ENCODE data around the gene HPSE.

Gene HPSE

GRCh38 chr4:83334425-83335241 is at the start of gene HPSE:
TSS of gene HPSE (minus strand) at chr4:83334848. CDS start at chr4:83334782, 66 bp downstream.
- no peak within 1 kb of the TSS for H3K27ac ChIP-seq (ENCODE audit: low read length)
- peak within 1 kb of the TSS; percentile 50 to 72 for H3K4me3 ChIP-seq (ENCODE audit: low read depth in 1 of 2, low read length in 2 of 2)
- no peaks in the 10 kb centered on the region for H3K36me3 ChIP-seq (ENCODE audit: control insufficient read depth in 1 of 2, insufficient read depth in 2 of 2, low read length in 2 of 2)
- H3K27me3 ChIP-seq (ENCODE audit: low read depth, low read length): no peaks in the 10 kb centered on the region
- peaks cover 6 to 14% of the 10 kb centered on the region in 2 donors for H3K4me1 ChIP-seq (ENCODE audit: control insufficient read depth in 1 of 2, insufficient read depth in 2 of 2, low read length in 2 of 2)
- peaks cover 0 to 5% of the 10 kb centered on the region in 2 donors for H3K9me3 ChIP-seq (ENCODE audit: control insufficient read depth in 1 of 2, low read length in 2 of 2)

- Histone ChIP-seq H3K27me3 (ENCODE audit: low read depth, low read length) (no peaks in the 10 kb centered on the region), H3K27ac (ENCODE audit: low read length) (no peak overlapping the region), H3K4me3 (ENCODE audit: low read depth in 1 of 2, low read length in 2 of 2) (no peak overlapping the region), H3K36me3 (ENCODE audit: control insufficient read depth in 1 of 2, insufficient read depth in 2 of 2, low read length in 2 of 2) (no peaks in the 10 kb centered on the region), H3K9me3 (ENCODE audit: control insufficient read depth in 1 of 2, low read length in 2 of 2) (no peaks in the 10 kb centered on the region), H3K4me1 (ENCODE audit: control insufficient read depth in 1 of 2, insufficient read depth in 2 of 2, low read length in 2 of 2) (peaks cover 0 to 12% of the 10 kb centered on the region in 2 donors)
These were observed 48.2 kb upstream of the HPSE start for GRCh38 chr4:83382850-83383249.

DNA sequence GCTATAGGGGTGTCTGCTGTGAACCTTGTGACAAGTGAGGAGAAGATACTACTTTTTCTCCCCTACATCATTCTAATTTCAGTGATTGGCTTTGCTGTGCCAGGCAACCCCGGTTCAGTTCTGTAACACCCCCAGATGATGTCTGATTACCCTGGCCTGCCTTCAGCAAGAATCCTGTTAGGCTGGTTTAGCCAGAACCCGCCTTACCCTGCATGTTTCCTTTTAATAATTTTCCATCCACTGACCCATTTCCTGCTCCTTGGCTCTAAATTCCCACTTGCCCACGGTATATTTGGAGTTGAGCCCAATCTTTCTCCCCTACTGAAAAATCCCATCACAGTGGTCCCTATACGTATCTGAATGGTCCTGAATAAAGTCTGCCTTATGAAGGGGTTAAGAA is 46.5 kb upstream of the HPSE start:
- Histone ChIP-seq H3K4me3 (ENCODE audit: low read depth in 1 of 2, low read length in 2 of 2) (no peak overlapping the region), H3K9me3 (ENCODE audit: control insufficient read depth in 1 of 2, low read length in 2 of 2) (no peaks in the 10 kb centered on the region), H3K4me1 (ENCODE audit: control insufficient read depth in 1 of 2, insufficient read depth in 2 of 2, low read length in 2 of 2) (no peaks in the 10 kb centered on the region), H3K27ac (ENCODE audit: low read length) (no peak overlapping the region), H3K36me3 (ENCODE audit: control insufficient read depth in 1 of 2, insufficient read depth in 2 of 2, low read length in 2 of 2) (no peaks in the 10 kb centered on the region), H3K27me3 (ENCODE audit: low read depth, low read length) (no peaks in the 10 kb centered on the region)

DNA sequence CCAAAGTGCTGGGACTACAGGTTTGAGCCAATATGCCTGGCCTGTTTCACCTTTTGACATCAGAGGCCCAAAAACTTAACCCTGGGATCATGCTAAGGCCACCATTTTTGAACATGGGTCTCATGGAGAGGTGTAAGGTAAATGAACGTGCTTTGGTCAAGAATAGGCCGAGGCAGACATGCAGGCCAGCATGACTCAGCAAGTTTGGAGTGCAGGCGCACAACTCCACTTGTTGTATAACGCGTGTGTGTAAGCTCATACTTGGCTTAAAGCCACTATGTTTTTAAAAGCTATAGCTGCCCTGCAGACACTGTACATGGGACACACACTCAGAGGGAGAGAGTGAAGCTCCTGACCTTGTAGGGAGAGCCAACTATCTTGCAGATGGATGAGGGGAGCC is 43.8 kb upstream of the HPSE start:
- no peaks in the 10 kb centered on the region for H3K4me1 ChIP-seq (ENCODE audit: control insufficient read depth in 1 of 2, insufficient read depth in 2 of 2, low read length in 2 of 2)
- no peaks in the 10 kb centered on the region for H3K27me3 ChIP-seq (ENCODE audit: low read depth, low read length)
- H3K4me3 ChIP-seq (ENCODE audit: low read depth in 1 of 2, low read length in 2 of 2): no peak overlapping the region
- no peaks in the 10 kb centered on the region for H3K36me3 ChIP-seq (ENCODE audit: control insufficient read depth in 1 of 2, insufficient read depth in 2 of 2, low read length in 2 of 2)
- no peak overlapping the region for H3K27ac ChIP-seq (ENCODE audit: low read length)
- H3K9me3 ChIP-seq (ENCODE audit: control insufficient read depth in 1 of 2, low read length in 2 of 2): no peaks in the 10 kb centered on the region

GRCh38 chr4:83372931-83373330 is 38.3 kb upstream of the HPSE start:
- Histone ChIP-seq H3K9me3 (ENCODE audit: control insufficient read depth in 1 of 2, low read length in 2 of 2) (no peaks in the 10 kb centered on the region), H3K27ac (ENCODE audit: low read length) (no peak overlapping the region), H3K4me3 (ENCODE audit: low read depth in 1 of 2, low read length in 2 of 2) (no peak overlapping the region), H3K36me3 (ENCODE audit: control insufficient read depth in 1 of 2, insufficient read depth in 2 of 2, low read length in 2 of 2) (no peaks in the 10 kb centered on the region), H3K4me1 (ENCODE audit: control insufficient read depth in 1 of 2, insufficient read depth in 2 of 2, low read length in 2 of 2) (no peaks in the 10 kb centered on the region), H3K27me3 (ENCODE audit: low read depth, low read length) (no peaks in the 10 kb centered on the region)

GRCh38 chr4:83371936-83372335 is 37.3 kb upstream of the HPSE start:
- Histone ChIP-seq H3K4me3 (ENCODE audit: low read depth in 1 of 2, low read length in 2 of 2) (no peak overlapping the region), H3K9me3 (ENCODE audit: control insufficient read depth in 1 of 2, low read length in 2 of 2) (no peaks in the 10 kb centered on the region), H3K36me3 (ENCODE audit: control insufficient read depth in 1 of 2, insufficient read depth in 2 of 2, low read length in 2 of 2) (no peaks in the 10 kb centered on the region), H3K27ac (ENCODE audit: low read length) (no peak overlapping the region), H3K4me1 (ENCODE audit: control insufficient read depth in 1 of 2, insufficient read depth in 2 of 2, low read length in 2 of 2) (no peaks in the 10 kb centered on the region), H3K27me3 (ENCODE audit: low read depth, low read length) (no peaks in the 10 kb centered on the region)

DNA sequence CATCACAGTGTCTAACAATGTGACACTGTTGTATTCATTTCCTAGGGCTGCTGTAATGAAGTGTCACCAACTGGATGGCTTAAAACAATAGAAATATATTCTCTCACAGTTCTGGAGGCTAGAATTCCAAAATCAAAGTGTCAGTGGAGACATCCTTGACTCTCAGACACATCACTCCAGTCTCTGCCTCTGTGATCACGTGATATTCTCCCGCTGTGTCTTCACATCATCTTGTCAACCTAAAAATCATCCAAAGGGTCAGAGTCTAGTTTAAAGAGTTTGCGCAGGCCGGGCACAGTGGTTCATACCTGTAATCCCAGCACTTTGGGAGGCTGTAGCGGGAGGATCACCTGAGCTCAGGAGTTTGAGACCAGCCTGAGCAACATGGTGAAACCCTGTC is 36.6 kb upstream of the HPSE start:
- no peaks in the 10 kb centered on the region for H3K27me3 ChIP-seq (ENCODE audit: low read depth, low read length)
- H3K9me3 ChIP-seq (ENCODE audit: control insufficient read depth in 1 of 2, low read length in 2 of 2): no peaks in the 10 kb centered on the region
- H3K36me3 ChIP-seq (ENCODE audit: control insufficient read depth in 1 of 2, insufficient read depth in 2 of 2, low read length in 2 of 2): no peaks in the 10 kb centered on the region
- H3K4me1 ChIP-seq (ENCODE audit: control insufficient read depth in 1 of 2, insufficient read depth in 2 of 2, low read length in 2 of 2): no peaks in the 10 kb centered on the region
- no peak overlapping the region for H3K4me3 ChIP-seq (ENCODE audit: low read depth in 1 of 2, low read length in 2 of 2)
- H3K27ac ChIP-seq (ENCODE audit: low read length): no peak overlapping the region

DNA sequence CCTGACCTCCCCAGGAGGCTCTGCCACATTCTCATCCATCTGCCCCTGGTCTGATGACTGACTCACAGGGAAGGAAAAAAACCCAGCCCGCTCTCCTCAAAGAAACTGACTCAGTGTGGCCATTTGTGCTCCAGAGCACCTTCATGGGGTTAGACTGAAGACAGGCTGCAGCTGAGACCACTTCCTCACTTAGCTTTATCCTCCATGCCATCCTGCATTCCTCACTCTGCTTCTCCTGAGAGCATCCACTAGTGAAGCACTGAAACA is 35.9 kb upstream of the HPSE start:
- H3K9me3 ChIP-seq (ENCODE audit: control insufficient read depth in 1 of 2, low read length in 2 of 2): no peaks in the 10 kb centered on the region
- H3K36me3 ChIP-seq (ENCODE audit: control insufficient read depth in 1 of 2, insufficient read depth in 2 of 2, low read length in 2 of 2): no peaks in the 10 kb centered on the region
- H3K27me3 ChIP-seq (ENCODE audit: low read depth, low read length): no peaks in the 10 kb centered on the region
- no peak overlapping the region for H3K4me3 ChIP-seq (ENCODE audit: low read depth in 1 of 2, low read length in 2 of 2)
- H3K4me1 ChIP-seq (ENCODE audit: control insufficient read depth in 1 of 2, insufficient read depth in 2 of 2, low read length in 2 of 2): no peaks in the 10 kb centered on the region
- no peak overlapping the region for H3K27ac ChIP-seq (ENCODE audit: low read length)

DNA sequence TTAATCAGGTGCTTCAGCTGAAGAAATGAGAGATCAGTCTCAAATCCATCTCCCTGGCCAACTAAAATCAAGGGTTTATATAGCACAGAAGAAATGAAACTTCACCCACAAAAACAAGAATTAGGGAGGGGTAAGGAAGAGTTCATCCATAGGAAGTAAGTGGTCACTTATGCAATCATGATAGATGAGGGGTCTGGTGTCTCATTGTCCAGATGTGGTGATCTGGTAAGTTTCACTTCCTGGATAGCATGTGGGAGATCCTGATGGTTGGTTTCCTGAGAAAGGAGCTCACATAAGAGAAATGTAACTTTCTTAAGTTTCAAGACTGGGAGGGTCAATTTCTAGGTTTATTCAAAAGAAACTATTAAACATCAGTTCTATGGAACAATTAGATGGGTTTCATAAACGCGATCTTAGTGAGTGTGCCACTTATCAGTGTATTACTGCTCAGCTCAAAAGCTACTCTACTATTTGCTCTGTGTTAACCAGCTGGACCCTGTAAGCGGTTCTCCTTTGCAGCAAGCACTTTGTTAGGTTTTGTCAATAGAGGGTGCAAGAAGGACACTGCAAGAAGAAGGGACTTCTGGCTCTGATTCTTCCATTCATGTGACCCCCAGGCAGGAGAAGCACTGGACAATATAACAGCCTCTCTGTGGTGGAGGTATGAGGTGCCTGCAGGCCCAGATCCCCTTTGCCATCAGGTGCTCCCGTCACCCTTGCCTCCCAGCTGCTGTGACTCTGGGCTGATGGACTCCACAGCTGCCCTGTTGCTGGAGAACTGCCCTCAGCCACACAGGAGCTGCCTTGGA is 35.4 kb upstream of the HPSE start:
- Histone ChIP-seq H3K9me3 (ENCODE audit: control insufficient read depth in 1 of 2, low read length in 2 of 2) (no peaks in the 10 kb centered on the region), H3K4me1 (ENCODE audit: control insufficient read depth in 1 of 2, insufficient read depth in 2 of 2, low read length in 2 of 2) (no peaks in the 10 kb centered on the region), H3K36me3 (ENCODE audit: control insufficient read depth in 1 of 2, insufficient read depth in 2 of 2, low read length in 2 of 2) (no peaks in the 10 kb centered on the region), H3K27me3 (ENCODE audit: low read depth, low read length) (no peaks in the 10 kb centered on the region), H3K4me3 (ENCODE audit: low read depth in 1 of 2, low read length in 2 of 2) (no peak overlapping the region), H3K27ac (ENCODE audit: low read length) (no peak overlapping the region)

DNA sequence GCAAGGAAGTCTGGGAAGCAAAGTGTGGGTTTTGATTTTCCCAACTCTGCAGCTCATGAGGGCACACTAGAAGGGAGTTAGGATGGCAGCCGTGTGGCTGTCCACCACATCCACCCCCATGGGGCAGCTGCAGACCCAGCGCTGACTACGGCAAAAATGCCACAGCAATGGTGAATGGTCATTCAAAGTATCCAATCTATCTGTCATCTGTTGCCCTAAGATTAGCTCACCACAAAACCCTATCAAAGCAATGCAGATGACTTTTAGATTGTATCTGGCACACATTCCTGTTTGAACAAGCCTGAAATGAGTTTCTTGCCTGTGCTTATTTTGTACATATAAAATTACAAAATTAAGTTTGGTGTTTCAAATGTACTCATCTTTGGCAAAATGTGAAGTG is 29.7 kb upstream of the HPSE start:
- Histone ChIP-seq H3K36me3 (ENCODE audit: control insufficient read depth in 1 of 2, insufficient read depth in 2 of 2, low read length in 2 of 2) (no peaks in the 10 kb centered on the region), H3K27me3 (ENCODE audit: low read depth, low read length) (no peaks in the 10 kb centered on the region), H3K4me1 (ENCODE audit: control insufficient read depth in 1 of 2, insufficient read depth in 2 of 2, low read length in 2 of 2) (peaks cover 0 to 5% of the 10 kb centered on the region in 2 donors), H3K27ac (ENCODE audit: low read length) (no peak overlapping the region), H3K9me3 (ENCODE audit: control insufficient read depth in 1 of 2, low read length in 2 of 2) (no peaks in the 10 kb centered on the region), H3K4me3 (ENCODE audit: low read depth in 1 of 2, low read length in 2 of 2) (no peak overlapping the region)

GRCh38 chr4:83362492-83363329 is 28.1 kb upstream of the HPSE start:
- Histone ChIP-seq H3K4me1 (ENCODE audit: control insufficient read depth in 1 of 2, insufficient read depth in 2 of 2, low read length in 2 of 2) (peaks cover 0 to 5% of the 10 kb centered on the region in 2 donors), H3K9me3 (ENCODE audit: control insufficient read depth in 1 of 2, low read length in 2 of 2) (no peaks in the 10 kb centered on the region), H3K36me3 (ENCODE audit: control insufficient read depth in 1 of 2, insufficient read depth in 2 of 2, low read length in 2 of 2) (no peaks in the 10 kb centered on the region), H3K27me3 (ENCODE audit: low read depth, low read length) (no peaks in the 10 kb centered on the region), H3K27ac (ENCODE audit: low read length) (no peak overlapping the region), H3K4me3 (ENCODE audit: low read depth in 1 of 2, low read length in 2 of 2) (no peak overlapping the region)
